ENCODE results near the gene CDX1.

The CDX1 gene

DNA sequence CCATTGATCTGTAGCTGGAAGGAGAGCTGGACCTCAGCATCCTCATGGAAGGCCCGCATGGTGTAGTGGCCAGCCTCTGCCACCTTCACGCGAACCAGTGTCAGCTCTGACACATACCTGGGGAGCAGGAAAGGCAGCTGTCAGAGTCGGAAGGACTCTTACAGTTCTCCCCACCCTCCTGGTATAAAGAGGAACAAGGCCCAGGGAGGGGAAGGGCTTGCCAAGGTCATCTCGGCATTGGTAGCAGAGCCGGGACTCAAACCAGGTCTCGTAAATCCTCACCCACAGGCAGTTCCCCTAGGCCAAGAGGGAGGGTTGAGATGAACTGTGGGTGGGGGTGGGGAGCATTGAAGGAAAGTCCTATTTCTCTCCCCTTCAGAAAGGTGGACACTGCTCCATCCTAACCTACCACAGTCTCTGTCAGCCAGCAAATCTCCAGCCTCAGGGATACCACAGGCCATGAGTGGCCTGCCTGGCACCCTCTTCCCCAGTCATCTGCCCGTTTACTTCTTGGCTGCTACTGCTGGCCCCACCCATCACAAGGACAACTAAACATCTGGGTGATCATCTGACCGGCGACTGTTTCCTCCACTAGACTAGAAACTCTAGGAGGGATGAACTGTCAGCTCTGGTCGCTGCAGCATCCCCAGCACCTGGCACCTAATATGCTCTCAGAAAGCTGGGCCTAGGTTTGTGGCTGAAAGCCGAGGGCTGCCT lies 34.4 kb upstream of the CDX1 start:
- no peak for DNase-seq

GRCh38 chr5:150132740-150133139 lies 33.8 kb upstream of the CDX1 start:
- DNase-seq: no peak

GRCh38 chr5:150133581-150134197 lies 32.9 kb upstream of the CDX1 start:
- no peak for DNase-seq

GRCh38 chr5:150134198-150134588 lies 32.4 kb upstream of the CDX1 start:
- no peak for DNase-seq

DNA sequence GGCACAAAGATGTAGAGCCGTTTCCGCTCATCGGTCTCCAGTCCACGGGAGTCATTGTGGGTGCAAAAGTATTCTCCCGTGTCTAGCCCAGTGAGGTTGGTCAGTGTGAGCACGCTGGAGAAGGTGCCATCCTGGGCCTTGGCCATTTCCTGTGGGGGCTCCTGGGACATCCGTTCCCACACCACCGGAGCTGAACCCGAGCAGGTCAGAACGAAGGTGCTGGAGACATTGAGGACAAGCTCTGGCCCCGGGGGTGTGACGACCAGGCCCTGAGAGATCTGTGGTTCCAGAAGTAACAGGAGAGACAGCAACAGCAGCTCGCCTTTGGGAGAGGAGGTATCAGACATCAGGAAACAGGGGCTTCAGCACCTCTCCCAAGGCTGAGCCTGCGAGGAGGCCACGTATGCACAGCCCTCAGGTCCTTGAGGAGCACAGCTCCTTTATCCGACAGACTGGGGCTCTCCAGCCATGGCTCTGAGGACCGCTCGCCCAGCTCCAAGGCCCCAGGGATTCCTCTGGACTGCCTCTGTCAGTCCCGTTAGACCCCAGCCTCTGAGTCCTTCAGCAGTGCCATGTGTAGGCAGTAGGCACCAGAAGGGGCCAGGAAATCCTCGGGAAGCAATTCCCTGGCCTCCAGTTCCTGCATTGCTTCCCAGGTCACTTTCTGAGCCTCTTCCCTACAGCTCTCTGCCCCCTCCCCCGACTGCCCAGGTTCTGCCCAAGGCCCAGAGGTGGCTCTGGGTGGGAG lies 30.8 kb upstream of the CDX1 start:
- no peak for DNase-seq

- no peak for DNase-seq
Observed at GRCh38 chr5:150136305-150137167, 30.0 kb upstream of the CDX1 start.

DNA sequence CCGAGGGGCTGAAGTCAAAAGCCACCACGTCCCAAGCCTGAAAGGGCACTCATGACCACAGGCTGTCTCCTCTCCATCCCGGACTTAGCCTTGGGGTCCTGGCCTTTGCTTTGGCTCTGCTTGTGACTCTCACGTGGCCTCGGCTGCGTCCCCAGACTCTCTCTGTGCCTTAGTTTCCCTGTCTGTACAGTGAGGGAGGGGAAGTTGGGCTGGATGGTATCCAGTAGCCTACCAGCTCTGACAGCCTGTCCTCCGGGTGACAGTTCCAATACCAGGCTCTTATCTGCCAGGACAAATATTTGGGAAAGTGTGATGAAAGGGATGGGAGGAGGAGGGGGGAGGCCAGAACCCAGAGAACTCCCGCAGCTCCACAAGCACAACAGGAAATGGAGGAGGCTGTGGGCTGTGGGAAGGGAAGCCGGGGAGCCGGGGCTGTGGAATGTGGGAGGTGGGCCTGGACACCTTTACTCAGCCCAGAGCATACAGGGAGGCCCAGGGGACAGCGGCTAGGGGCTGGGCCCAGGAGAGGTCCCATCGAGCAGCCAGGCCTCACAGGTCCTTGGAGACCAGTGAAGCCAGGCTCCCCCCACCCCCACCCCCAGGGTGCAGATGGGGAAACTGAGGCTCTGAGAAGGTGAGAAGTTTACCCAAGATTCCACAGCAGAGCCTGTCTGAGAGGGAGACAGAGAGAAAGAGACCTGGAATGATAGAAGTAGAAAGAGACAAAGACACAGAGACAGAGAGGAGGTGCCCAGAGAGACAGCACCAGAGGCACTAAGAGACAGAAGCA lies 29.2 kb upstream of the CDX1 start:
- DNase-seq: no peak

DNA sequence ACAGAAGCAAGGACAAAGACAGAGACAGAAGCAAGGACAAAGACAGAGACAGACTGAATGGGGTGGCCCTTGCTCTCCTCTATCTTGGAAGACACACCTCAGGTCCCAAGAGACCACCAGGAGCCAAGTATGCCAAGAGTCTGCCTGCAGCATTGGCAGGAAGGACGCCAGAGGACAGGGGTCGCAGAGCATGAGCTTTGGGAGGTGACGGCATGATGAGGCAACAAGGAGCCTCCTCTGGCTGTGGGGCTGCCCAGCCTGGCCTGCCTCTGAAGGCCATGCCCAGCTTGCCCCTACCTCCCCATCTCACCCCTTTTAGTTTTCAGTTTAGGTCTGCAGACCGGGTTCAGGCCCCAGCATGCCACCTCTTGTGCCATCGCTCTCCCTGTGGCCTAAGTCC lies 28.6 kb upstream of the CDX1 start:
- no peak for DNase-seq

DNA sequence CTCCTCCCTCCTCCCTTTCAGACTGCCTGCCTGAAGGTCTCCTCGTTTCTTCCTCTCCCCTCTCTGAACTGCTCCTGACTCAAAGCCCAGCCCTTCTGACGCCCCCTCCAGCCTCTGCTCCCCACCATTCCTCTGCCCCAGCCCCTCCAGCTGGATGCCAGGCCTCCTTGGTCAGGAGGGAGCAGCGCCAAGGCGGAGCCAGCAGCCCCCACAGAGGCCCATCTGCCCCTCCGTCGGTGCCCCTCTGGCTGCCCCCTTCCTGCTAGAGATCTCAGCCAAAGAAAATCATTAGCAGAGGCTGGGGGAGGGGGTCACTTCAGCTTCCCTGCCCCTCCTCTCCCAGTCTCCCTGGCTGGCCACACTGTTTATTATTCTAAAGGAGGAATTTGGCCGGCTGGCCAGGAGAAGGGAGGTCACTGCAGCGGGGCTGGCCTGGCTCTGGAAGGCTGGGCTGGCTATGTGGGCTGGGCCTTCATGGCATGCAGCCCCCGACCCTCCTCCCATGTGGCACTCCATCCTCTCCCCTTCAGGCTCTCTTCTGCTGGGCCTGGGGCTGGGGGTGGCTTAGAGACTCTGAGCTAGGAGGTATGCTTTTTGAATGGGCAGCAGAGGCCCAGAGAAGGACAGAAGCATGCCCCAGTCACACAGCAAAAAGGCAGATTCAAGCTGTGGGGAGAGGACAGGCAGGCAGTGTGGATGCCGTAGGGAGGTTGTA lies 27.9 kb upstream of the CDX1 start:
- no peak for DNase-seq

GRCh38 chr5:150139334-150139733 lies 27.2 kb upstream of the CDX1 start:
- no peak for DNase-seq

GRCh38 chr5:150140830-150141229 lies 25.7 kb upstream of the CDX1 start:
- no peak for DNase-seq

GRCh38 chr5:150141544-150142184 lies 24.9 kb upstream of the CDX1 start:
- DNase-seq: no peak

DNA sequence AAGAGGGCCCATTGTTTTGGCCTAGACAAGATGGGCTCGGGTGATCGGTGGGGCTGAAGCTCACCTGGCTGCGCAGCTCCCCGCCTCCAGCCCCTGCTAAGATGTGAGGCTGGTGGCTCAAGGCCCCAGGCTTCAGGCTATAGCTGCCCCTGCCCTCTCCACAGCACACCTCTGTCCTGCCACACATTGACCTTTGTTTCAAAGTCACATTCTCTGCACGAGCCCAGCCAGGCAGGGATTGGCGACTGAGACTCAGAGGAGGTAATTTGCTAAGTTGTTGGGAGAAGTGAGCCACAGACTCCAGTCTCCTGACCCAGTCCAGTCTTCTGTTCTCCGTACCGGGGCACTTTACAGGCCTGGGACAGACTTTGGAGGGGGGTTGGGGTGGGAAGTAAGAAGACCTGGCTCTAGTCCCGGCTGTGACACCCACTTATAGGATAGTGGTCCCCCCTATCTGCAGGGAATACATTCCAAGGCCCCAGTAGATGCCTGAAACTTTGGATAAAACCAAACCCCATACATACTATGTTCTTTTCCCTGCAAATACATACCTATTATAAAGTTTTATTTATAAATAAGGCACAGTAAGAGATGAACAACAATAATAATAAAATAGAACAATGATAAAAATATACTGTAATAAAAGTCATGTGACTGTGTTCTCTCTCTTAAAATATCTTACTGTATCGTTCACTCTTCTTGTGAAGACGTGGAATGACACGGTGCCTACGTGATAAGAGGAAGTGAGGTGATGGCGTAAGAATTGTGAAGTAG lies 24.2 kb upstream of the CDX1 start:
- DNase-seq: no peak

- DNase-seq: no peak
Observed at GRCh38 chr5:150142959-150143349, 23.6 kb upstream of the CDX1 start.

DNA sequence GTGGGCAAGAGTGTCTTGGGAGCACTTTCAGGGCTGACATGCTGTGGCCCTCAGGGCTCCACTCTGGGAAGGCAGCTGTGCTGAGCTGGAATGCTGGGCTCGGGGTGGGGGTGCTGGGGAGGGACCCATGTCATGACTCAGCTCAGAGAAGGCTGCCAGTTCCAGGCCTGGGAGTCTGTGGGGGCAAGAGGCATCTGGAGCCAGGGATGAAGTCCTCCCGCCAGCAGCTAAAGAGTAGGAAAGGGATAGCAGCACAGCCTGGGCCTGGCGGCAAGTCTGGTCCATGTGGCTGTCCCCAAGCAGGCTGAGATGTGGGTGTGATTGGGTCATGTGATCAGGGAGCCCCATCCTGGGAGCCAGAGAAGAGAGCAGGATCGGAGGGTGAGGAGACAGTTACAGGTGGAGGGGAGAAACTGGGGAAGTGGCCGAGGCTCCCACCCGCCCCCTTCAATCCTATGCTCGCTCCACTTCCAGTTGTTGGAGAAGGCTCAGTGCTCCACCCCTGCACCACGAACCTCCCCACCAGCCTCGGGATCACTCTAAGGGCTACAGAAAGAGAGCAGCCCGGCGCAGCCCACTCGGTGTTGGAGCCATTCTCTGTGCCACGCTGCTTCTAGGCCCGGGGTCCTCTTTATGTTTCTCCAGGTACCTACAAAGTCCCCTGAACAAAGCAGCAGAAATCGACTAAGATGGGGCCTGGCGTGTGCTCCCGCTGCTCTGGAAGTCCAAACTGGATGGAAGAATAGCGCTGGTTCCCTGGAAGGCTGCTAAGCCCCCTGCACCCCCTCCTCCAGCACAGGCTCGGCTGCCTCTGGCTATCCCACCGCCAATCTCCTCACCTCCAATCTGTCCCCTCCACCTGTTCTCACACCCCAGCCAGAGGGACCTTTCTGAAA lies 23.0 kb upstream of the CDX1 start:
- no peak for DNase-seq

- no peak for DNase-seq
Observed at GRCh38 chr5:150144246-150144801, 22.3 kb upstream of the CDX1 start.

DNA sequence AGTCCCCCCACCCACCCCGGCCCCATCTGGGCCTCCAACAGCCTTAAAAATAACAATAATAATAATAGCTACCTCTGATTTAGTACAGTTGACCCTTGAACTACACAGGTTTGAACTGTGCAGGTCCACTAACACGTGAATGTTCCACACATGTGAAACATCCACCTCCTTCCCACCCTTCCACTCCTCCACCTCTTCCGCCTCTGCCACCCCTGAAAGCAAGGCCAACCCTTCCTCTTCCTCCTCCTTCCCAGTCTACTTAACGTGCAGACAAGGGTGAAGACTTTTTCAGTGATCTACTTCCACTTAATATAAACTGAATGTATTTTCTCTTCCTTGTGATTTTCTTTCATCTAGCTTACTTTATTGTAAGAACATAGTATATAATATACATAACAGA lies 21.7 kb upstream of the CDX1 start:
- DNase-seq: no peak

DNA sequence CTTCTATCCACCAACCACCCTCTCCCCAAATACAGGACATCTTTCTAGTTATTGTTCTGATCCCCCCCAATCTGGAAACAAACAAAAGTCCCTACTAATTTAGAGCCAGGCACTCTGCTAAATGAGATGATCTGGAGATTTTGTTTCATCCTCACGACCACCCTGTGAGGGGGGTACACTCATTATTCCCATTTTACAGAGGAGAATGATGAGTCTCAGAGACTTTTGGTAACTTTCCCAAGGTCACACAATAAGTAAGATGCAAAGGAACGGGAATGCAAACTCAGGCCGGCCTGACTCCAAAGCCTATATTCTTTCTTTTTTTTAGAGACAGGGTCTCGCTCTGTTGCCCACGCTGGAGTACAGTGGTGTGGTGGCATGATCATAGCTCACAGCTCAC lies 20.3 kb upstream of the CDX1 start:
- no peak for DNase-seq

All from activated CD4-positive, alpha-beta T cell treated with anti-CD3 and anti-CD28 coated beads, Interleukin-10, Interleukin-2, amounts not matched to agents 100 ng/mL and 50 ng/mL, durations not matched to agents 16 hours and 8 hours (primary cell).